ENCODE data around the gene CRACDL.

DNA sequence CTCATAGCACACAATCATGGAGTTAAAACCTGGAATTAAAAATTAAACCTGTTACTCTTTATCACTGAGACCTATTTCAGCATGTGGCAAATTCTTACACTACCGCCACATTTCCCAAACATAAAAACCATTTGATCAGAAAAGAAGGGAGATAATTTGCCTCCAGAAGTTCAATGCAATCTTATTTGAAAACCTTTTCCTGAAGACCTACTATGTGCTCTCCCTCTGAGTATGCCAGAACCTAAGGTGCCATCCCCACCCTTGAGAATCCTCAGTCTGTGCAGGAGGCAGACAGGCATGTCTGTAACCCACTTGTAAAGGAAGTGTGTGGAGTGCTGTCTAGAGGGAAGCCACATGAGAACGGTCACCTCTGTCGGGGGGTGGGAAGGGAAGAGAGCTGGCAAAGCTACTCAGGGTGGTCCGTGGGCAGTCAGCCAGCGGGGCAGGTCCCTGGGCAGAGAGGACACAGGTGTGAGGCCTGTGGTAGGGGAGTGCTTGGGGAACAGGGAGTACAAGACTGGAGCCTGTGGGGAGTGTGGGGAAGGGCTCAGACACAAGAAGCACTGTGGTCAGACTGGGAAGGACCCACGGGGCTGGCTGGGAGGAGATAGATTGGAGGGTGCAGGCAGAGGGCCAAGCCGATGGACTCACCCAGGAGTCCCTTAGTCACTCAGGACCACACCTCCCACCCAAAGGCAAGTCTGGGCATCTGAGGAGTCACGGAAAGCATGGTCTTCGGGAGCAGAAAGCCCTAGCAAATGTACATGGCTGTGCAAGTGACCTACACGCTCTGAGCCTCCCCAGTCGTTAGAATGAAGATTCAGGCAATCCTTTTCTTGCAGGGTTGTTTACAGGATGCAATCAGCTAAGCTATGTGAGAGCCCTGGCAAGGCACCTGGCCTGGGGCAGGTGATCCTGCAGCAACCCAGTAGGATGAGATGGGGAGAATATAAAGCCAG, 22.8 kb downstream of the CRACDL start:
- TF ChIP-seq CTCF (IDR thresholded peaks at IDR 0.05) (no peak), POLR2A (IDR thresholded peaks at IDR 0.05) (no peak)
